ENCODE measurements around the gene PMPCA.

DNA sequence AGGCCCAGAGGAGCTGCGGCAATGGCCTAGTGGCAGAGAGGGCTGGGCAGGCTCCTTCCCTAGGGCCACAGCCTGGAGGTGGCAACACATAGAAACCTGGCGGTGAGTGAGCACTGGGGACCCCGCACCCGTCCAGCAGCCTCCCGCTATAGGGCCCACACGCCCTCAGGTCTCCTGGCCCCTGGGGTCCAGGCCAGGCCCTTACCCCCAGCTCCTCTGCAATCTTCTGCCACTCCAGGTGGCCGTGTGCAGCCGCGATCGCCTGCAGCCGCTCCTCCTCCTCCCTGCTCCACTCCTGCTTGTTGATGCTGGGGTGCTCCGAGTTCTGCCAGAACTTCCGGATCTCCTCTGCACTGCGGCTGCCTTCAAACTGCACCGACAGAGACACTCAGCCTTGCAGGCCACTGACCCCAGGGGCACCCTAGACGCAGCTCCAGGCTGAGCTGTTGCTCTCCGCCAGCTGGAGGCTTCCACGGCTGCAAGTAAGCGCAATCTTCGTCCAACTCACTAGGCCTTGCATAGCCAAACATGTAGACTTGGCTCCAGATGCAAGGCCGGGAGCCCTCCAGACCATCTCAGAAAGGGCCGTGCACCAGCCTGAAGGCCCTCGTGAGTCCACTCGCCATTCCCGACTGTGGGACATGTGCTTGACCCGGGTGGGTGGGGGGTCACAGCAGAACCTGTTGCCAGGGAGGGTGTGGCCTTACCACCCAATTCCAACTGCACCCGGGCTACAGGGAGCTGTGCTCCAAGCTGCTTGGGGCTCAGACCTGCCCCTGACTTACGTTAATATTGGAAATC, 18.5 kb upstream of the PMPCA start:
- TF ChIP-seq EGR1 (IDR thresholded peaks at IDR 0.05) (no peak), EP300 (IDR thresholded peaks at IDR 0.05; ENCODE audit: borderline replicate concordance) (no peak), NFIC (IDR thresholded peaks at IDR 0.05) (no peak), RAD21 (IDR thresholded peaks at IDR 0.05; ENCODE audit: low read depth) (no peak), TAF1 (IDR thresholded peaks at IDR 0.05; ENCODE audit: low read depth) (no peak), TEAD4 (IDR thresholded peaks at IDR 0.05) (no peak), CREB1 (IDR thresholded peaks at IDR 0.05; ENCODE audit: low read depth) (no peak)
- TF ChIP-seq, protein P1, sequence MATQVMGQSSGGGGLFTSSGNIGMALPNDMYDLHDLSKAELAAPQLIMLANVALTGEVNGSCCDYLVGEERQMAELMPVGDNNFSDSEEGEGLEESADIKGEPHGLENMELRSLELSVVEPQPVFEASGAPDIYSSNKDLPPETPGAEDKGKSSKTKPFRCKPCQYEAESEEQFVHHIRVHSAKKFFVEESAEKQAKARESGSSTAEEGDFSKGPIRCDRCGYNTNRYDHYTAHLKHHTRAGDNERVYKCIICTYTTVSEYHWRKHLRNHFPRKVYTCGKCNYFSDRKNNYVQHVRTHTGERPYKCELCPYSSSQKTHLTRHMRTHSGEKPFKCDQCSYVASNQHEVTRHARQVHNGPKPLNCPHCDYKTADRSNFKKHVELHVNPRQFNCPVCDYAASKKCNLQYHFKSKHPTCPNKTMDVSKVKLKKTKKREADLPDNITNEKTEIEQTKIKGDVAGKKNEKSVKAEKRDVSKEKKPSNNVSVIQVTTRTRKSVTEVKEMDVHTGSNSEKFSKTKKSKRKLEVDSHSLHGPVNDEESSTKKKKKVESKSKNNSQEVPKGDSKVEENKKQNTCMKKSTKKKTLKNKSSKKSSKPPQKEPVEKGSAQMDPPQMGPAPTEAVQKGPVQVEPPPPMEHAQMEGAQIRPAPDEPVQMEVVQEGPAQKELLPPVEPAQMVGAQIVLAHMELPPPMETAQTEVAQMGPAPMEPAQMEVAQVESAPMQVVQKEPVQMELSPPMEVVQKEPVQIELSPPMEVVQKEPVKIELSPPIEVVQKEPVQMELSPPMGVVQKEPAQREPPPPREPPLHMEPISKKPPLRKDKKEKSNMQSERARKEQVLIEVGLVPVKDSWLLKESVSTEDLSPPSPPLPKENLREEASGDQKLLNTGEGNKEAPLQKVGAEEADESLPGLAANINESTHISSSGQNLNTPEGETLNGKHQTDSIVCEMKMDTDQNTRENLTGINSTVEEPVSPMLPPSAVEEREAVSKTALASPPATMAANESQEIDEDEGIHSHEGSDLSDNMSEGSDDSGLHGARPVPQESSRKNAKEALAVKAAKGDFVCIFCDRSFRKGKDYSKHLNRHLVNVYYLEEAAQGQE (IDR thresholded peaks at IDR 0.05; ENCODE audit: low read depth): no peak
- TF ChIP-seq, protein P2, sequence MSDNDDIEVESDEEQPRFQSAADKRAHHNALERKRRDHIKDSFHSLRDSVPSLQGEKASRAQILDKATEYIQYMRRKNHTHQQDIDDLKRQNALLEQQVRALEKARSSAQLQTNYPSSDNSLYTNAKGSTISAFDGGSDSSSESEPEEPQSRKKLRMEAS (IDR thresholded peaks at IDR 0.05): no peak

Data from Ishikawa (cell line).